Measurements from ENCODE around the gene THADA.

GRCh38 chr2:43450617-43451016 lies 145.2 kb downstream of the THADA start:
- no peak for TF ChIP-seq POLR2AphosphoS5 (IDR thresholded peaks at IDR 0.05; ENCODE audit: low read depth, low read length)
- no peak for TF ChIP-seq REST (IDR thresholded peaks at IDR 0.05; ENCODE audit: insufficient read depth in 1 of 2, low read depth in 2 of 2, low read length in 2 of 2)
- TF ChIP-seq TAF1 (IDR thresholded peaks at IDR 0.05; ENCODE audit: borderline replicate concordance, insufficient read depth, low read length): no peak
- no peak for TF ChIP-seq SIN3A (IDR thresholded peaks at IDR 0.05; ENCODE audit: borderline replicate concordance, insufficient read depth, low read length)
- no peak for TF ChIP-seq FOXP2 (optimal IDR thresholded peaks at IDR 0.05; ENCODE audit: borderline replicate concordance, extremely low read depth, extremely low read length, insufficient read depth)
